Measurements from ENCODE around the gene ADCY9. TPM values are rescaled to one million over a fixed set of nuclear protein-coding genes. Genes with fewer than 3 reads are reported as not detected.

The ADCY9 gene
- polyA plus RNA-seq, 3 donors = 7.0 to 8.4 (median 8.2) TPM

DNA sequence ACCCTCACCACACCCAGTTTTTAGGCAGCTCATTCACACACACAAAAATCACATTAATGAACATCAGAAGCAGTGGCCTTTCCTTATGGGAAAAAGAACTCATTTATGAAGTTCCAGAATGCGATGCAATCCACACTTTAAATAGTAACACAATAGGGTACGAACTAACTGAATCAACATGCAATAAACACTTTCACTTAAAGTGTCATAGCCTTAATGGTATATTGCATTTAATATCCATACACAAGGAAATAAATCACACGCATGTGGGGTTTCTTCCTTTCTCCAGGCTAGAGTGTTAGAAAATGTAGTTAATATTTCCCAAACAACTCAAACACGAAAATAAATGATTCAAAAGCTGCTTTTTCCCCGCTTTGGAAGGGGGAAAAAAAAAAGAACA lies 19.7 kb downstream of the ADCY9 start:
- DNase-seq (ENCODE audit: low read depth in 3 of 3, low spot score in 2 of 3) = no peak

GRCh38 chr16:4094127-4094773 lies 22.0 kb downstream of the ADCY9 start:
- no peak for DNase-seq (ENCODE audit: low read depth in 3 of 3, low spot score in 2 of 3)

GRCh38 chr16:4093495-4094126 lies 22.6 kb downstream of the ADCY9 start:
- DNase-seq (ENCODE audit: low read depth in 3 of 3, low spot score in 2 of 3) = no peak

DNA sequence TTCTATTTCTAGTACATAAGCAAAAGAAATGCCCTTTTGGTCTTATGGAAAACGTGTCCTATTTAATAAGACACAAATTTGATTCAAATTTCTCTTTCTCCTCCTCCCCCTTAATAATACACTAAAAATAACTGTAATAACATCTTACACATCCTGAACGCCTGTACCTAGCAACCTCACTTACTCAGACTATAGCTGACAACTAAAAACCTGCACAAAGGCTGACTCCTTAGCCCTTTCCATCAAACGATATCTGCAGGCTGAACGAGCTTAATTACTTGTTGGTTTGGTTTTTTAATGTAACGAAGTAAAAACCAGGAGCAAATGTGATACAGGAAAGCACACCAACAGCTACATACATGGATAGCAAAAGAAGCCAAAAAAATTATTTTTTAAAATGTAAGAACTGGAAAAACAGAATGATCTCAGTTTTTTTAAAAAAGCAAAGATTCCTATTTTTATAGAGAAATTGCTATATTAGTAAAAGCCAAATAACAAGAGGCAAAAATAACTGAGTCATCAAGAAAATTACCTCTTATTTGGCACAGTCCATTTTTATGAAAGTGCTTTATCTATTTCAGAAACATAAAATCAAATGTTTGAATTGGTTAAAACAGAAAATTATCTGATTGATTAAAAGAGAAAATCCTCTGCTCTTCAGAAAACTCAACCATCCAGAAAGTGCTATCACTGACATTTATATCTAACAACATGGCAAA lies 23.5 kb downstream of the ADCY9 start:
- no peak for DNase-seq (ENCODE audit: low read depth in 3 of 3, low spot score in 2 of 3)

DNA sequence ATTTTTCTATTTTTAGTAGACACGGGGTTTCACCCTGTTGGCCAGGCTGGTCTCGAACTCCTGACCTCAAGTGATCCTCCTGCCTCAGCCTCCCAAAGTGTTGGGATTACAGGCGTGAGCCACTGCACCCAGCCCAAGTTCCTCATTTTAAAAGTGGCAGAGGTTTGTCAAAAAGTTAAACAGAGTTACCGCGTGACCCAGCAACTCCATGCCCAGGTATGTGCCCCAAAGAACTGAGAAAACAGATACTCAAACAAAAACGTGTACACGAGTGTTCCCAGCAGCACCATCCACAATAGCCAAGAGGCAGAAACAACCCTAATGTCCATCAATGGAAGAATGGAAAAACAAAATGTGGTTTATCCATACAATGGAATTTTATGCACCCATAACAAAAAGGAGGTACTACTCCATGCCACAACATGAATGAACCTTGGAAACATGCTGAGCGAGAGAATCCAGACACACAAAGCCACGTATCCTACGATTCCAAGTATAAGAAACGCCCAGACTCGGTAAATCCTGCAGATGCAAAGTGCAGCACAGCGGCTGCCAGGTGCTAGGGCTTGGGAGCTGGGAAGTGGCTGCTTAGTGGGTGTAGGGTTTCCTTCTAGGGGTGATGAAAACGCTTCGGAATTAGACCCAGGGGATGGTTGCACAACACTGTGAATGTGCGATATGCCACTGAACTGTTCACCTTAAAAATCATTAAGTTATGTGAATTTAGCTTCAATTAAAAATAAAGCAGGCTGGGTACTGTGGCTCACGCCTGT lies 24.8 kb downstream of the ADCY9 start:
- DNase-seq (ENCODE audit: low read depth in 3 of 3, low spot score in 2 of 3) = no peak

DNA sequence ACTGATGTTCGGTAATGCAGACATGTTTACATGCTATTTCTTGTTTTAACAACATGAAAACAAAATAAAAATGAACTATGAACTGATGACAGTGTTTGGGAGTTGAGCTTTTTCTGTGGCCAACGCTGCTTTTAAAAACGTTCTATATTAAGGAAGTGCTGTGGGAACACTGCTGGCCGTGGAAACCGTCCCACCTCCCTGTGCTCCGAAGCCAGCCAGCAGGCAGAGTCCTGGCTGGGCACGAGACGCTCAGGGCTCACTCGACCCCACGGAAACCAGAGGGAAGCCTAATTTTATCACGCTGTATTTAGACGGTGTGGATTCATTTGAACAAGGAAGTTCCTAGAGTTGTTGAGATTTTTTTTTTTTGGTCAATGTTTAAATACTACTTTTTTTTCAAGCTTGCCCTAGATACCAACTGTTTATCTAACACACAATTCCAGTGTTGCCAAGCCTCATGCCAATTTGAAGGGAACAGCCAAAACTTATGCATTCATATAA lies 25.8 kb downstream of the ADCY9 start:
- no peak for DNase-seq (ENCODE audit: low read depth in 3 of 3, low spot score in 2 of 3)

DNA sequence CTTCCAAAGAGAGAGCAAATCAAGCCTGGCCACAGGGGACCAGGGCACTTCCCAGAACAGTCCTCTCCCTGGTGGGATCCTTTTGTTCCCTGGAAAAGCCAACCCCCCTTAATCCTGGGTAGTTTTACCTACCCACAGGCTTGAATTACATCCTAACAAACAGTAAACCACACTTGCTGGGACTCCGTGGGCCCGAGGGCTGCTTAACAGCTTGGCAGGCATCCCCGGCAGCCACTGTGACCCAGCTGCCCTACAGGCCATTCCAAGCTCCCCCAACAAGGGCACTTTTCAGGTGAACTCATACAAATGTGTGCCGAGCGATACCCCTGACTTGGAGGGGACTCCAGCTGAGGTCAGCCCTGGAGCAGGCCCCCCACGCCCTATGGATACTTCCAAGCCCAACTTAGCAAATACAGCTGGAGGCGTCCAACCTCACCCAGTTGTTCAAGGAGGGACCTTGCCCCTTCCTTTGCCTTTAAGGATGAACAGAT lies 26.4 kb downstream of the ADCY9 start:
- no peak for DNase-seq (ENCODE audit: low read depth in 3 of 3, low spot score in 2 of 3)

GRCh38 chr16:4089251-4089810 lies 26.9 kb downstream of the ADCY9 start:
- DNase-seq (ENCODE audit: low read depth in 3 of 3, low spot score in 2 of 3) = no peak

DNA sequence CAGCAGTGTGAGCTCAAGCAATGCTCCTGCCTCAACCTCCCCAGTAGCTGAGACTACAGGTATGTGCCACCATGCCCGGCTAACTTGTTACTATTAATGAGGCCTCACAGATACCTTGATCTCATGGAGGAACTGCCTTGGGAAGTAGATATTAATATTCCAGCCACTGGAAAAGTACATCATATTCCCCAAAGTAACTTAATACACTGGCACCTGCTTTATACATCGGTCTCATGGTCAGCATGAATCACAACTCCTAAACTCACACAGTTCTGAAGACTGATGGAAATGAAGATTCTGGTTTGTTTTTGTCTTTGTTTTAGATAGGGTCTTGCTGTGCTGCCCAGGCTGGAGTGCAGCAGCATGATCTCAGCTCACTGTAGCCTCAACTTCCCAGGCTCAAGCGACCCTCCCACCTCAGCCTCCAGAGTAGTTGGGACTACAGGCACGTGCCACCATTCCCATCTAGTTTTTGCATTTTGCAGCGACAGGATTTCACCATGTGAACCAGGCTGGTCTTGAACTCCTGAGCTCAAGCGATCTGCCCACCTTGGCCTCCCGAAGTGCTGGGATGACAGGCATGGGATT lies 28.2 kb downstream of the ADCY9 start:
- DNase-seq (ENCODE audit: low read depth in 3 of 3, low spot score in 2 of 3) = no peak

DNA sequence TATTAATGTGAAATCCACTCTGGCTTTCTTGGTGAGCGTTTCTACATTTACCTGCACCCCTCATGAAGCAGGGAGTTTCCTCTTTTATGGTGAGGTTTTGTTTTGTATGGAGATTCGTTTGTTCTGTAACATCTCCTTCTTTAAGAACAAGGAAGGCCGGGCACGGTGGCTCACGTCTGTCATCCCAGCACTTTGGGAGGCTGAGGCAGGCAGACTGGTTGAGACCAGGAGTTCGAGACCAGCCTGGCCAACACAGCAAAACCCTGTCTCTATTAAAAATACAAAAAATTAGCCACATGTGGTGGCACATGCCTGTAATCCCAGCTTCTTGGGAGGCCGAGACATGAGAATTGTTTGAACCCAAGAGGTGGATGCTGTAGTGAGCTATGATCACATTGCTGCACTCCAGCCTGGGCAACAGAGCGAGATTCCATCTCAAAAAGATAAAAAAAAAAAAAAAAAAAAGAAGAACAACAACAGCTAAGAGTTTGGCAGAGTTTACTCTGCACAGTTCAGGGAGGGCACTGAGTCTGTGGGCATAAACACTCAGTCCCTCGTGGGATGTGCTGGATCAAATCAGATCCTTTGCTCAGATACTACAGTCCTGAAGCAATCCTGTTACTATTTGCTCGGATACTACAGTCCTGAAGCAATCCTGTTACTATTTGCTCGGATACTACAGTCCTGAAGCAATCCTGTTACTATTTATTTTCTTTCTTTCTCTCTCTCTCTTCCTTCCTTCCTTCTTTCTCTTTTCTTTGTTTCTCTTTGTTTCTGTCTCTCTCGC lies 28.9 kb downstream of the ADCY9 start:
- no peak for DNase-seq (ENCODE audit: low read depth in 3 of 3, low spot score in 2 of 3)

GRCh38 chr16:4086153-4086552 lies 30.1 kb downstream of the ADCY9 start:
- no peak for DNase-seq (ENCODE audit: low read depth in 3 of 3, low spot score in 2 of 3)

- DNase-seq (ENCODE audit: low read depth in 3 of 3, low spot score in 2 of 3) = no peak
Observed at GRCh38 chr16:4085405-4085970, 30.8 kb downstream of the ADCY9 start.

DNA sequence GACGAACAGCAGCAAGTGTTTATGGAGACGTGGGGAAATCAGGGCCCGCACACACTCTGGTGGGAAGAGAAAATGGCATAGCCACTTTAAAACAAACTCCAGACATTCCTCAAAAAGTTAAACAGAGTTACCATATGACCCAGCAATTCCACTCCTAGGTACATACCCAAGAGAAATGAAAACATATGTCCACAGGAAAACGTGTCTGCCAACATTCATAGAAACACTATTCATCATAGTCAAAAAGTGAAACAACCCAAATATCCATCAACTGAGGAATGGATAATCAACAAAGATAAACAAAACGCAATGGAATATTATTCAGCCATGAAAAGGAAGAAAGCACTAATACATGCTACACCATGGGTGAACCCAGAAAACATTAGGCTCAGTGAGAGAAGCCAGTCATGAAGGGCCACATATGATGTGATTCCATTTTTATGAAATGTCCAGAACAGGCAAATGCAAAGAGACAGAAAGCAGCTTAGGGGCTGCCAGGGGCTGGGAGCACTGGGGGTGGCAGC lies 32.8 kb downstream of the ADCY9 start:
- DNase-seq (ENCODE audit: low read depth in 3 of 3, low spot score in 2 of 3) = no peak

GRCh38 chr16:4082474-4083044 lies 33.7 kb downstream of the ADCY9 start:
- DNase-seq (ENCODE audit: low read depth in 3 of 3, low spot score in 2 of 3) = no peak

- DNase-seq (ENCODE audit: low read depth in 3 of 3, low spot score in 2 of 3) = no peak
Observed at GRCh38 chr16:4081521-4082021, 34.7 kb downstream of the ADCY9 start.

GRCh38 chr16:4081047-4081446 lies 35.2 kb downstream of the ADCY9 start:
- DNase-seq (ENCODE audit: low read depth in 3 of 3, low spot score in 2 of 3) = no peak

DNA sequence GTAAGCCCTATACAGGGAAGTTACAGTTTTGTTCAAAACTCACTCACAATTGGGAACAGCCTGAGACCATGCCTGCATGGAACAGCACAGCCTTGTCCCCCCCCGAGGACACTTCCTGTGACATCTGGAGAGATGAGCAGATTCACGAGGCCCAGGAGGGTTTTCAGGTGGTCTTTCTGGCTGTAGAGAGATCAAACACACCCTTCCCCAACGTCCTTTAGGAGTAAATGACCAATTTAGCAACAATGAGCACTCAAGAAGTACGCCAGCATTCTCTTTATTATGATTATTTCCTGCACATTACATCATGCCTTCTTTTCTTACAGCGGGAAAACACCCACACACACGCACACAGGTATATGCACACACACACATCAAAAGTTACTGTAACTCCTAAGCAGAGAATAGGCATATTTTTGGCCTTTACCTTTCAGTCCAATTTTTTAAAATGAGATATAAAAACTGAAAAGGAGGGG lies 39.0 kb downstream of the ADCY9 start:
- no peak for DNase-seq (ENCODE audit: low read depth in 3 of 3, low spot score in 2 of 3)

DNA sequence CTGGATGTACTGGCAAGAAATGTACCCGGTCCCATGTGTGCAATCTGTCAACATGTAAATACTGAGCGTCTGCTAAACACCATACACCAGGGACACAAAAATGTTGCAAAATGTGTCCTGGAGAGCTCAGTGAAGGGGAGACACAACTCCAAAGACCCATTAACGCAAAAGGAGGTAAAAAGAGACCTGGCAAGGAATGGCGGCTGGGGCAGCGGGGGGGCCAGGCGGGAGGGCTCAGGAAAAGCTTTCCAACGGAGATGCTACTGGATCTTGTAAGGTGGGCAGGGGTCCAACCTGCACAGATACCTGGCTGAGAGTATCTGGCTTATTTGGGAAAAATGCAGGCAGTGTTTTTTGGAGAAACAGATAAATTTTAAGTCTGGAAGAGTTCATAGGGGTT lies 40.7 kb downstream of the ADCY9 start:
- DNase-seq (ENCODE audit: low read depth in 3 of 3, low spot score in 2 of 3) = no peak
